ENCODE results near the gene MVB12B.

Gene MVB12B

GRCh38 chr9:126457175-126457547 lies 130.5 kb downstream of the MVB12B start:
- TF ChIP-seq ZBTB7A (IDR thresholded peaks at IDR 0.05; ENCODE audit: low read depth) (no peak), EP300 (IDR thresholded peaks at IDR 0.05; ENCODE audit: borderline replicate concordance) (no peak), MAX (IDR thresholded peaks at IDR 0.05) (no peak), CEBPB (IDR thresholded peaks at IDR 0.05) (no peak), USF1 (IDR thresholded peaks at IDR 0.05) (no peak), REST (IDR thresholded peaks at IDR 0.05; ENCODE audit: low read depth) (no peak), RAD21 (IDR thresholded peaks at IDR 0.05; ENCODE audit: low read depth) (no peak), TEAD4 (IDR thresholded peaks at IDR 0.05) (no peak), TAF1 (IDR thresholded peaks at IDR 0.05; ENCODE audit: low read depth) (no peak), YY1 (IDR thresholded peaks at IDR 0.05; ENCODE audit: low read depth) (no peak), FOXM1 (IDR thresholded peaks at IDR 0.05; ENCODE audit: borderline replicate concordance, low read depth) (no peak), NFIC (IDR thresholded peaks at IDR 0.05) (no peak), TCF12 (IDR thresholded peaks at IDR 0.05; ENCODE audit: low read depth) (no peak), CREB1 (IDR thresholded peaks at IDR 0.05; ENCODE audit: low read depth) (no peak), EGR1 (IDR thresholded peaks at IDR 0.05) (no peak)

- TF ChIP-seq EP300 (IDR thresholded peaks at IDR 0.05; ENCODE audit: borderline replicate concordance) = no peak
- TF ChIP-seq TAF1 (IDR thresholded peaks at IDR 0.05; ENCODE audit: low read depth) = no peak
Observed at GRCh38 chr9:126457890-126458289, 131.3 kb downstream of the MVB12B start.

GRCh38 chr9:126459126-126459525 lies 132.5 kb downstream of the MVB12B start:
- TF ChIP-seq EGR1 (IDR thresholded peaks at IDR 0.05) = no peak
- no peak for TF ChIP-seq NFIC (IDR thresholded peaks at IDR 0.05)
- no peak for TF ChIP-seq EP300 (IDR thresholded peaks at IDR 0.05; ENCODE audit: borderline replicate concordance)
- no peak for TF ChIP-seq CREB1 (IDR thresholded peaks at IDR 0.05; ENCODE audit: low read depth)
- no peak for TF ChIP-seq FOXM1 (IDR thresholded peaks at IDR 0.05; ENCODE audit: borderline replicate concordance, low read depth)
- TF ChIP-seq TEAD4 (IDR thresholded peaks at IDR 0.05) = no peak
- no peak for TF ChIP-seq RAD21 (IDR thresholded peaks at IDR 0.05; ENCODE audit: low read depth)
- no peak for TF ChIP-seq MAX (IDR thresholded peaks at IDR 0.05)
- TF ChIP-seq YY1 (IDR thresholded peaks at IDR 0.05; ENCODE audit: low read depth) = no peak
- no peak for TF ChIP-seq TAF1 (IDR thresholded peaks at IDR 0.05; ENCODE audit: low read depth)
- no peak for TF ChIP-seq USF1 (IDR thresholded peaks at IDR 0.05)
- TF ChIP-seq TCF12 (IDR thresholded peaks at IDR 0.05; ENCODE audit: low read depth) = no peak
- no peak for TF ChIP-seq CEBPB (IDR thresholded peaks at IDR 0.05)
- TF ChIP-seq ZBTB7A (IDR thresholded peaks at IDR 0.05; ENCODE audit: low read depth) = no peak
- TF ChIP-seq REST (IDR thresholded peaks at IDR 0.05; ENCODE audit: low read depth) = no peak

- no peak for TF ChIP-seq EGR1 (IDR thresholded peaks at IDR 0.05)
- TF ChIP-seq TAF1 (IDR thresholded peaks at IDR 0.05; ENCODE audit: low read depth) = no peak
- TF ChIP-seq YY1 (IDR thresholded peaks at IDR 0.05; ENCODE audit: low read depth) = no peak
- no peak for TF ChIP-seq EP300 (IDR thresholded peaks at IDR 0.05; ENCODE audit: borderline replicate concordance)
- TF ChIP-seq NFIC (IDR thresholded peaks at IDR 0.05) = no peak
- TF ChIP-seq ZBTB7A (IDR thresholded peaks at IDR 0.05; ENCODE audit: low read depth) = no peak
- no peak for TF ChIP-seq RAD21 (IDR thresholded peaks at IDR 0.05; ENCODE audit: low read depth)
- TF ChIP-seq CREB1 (IDR thresholded peaks at IDR 0.05; ENCODE audit: low read depth) = no peak
- no peak for TF ChIP-seq CEBPB (IDR thresholded peaks at IDR 0.05)
- no peak for TF ChIP-seq TEAD4 (IDR thresholded peaks at IDR 0.05)
- no peak for TF ChIP-seq TCF12 (IDR thresholded peaks at IDR 0.05; ENCODE audit: low read depth)
- TF ChIP-seq REST (IDR thresholded peaks at IDR 0.05; ENCODE audit: low read depth) = no peak
- no peak for TF ChIP-seq MAX (IDR thresholded peaks at IDR 0.05)
- TF ChIP-seq USF1 (IDR thresholded peaks at IDR 0.05) = no peak
- TF ChIP-seq FOXM1 (IDR thresholded peaks at IDR 0.05; ENCODE audit: borderline replicate concordance, low read depth) = no peak
Observed at GRCh38 chr9:126459546-126459945, 132.9 kb downstream of the MVB12B start.

Measured in Ishikawa (cell line).